ENCODE data around the gene POP7.
A peak's percentile ranks its signal among the peaks of the same experiment; 100 is the strongest.

Gene POP7

GRCh38 chr7:100679129-100679926, 26.6 kb upstream of the POP7 start:
- DNase-seq = no peak

- DNase-seq = peak in 1 of 2 donors; percentile 34
These were observed 25.9 kb upstream of the POP7 start for GRCh38 chr7:100679927-100680575.

GRCh38 chr7:100680576-100681271, 25.2 kb upstream of the POP7 start:
- no peak for DNase-seq

GRCh38 chr7:100681491-100682227, 24.3 kb upstream of the POP7 start:
- DNase-seq = no peak

GRCh38 chr7:100682228-100682741, 23.6 kb upstream of the POP7 start:
- no peak for DNase-seq

- no peak for DNase-seq
These were observed 22.8 kb upstream of the POP7 start for GRCh38 chr7:100682991-100683658.

GRCh38 chr7:100683659-100684533, 22.0 kb upstream of the POP7 start:
- no peak for DNase-seq

- no peak for DNase-seq
These were observed 21.3 kb upstream of the POP7 start for GRCh38 chr7:100684534-100685042.

GRCh38 chr7:100685049-100685605, 20.8 kb upstream of the POP7 start:
- no peak for DNase-seq

- no peak for DNase-seq
These were observed 20.2 kb upstream of the POP7 start for GRCh38 chr7:100685631-100686145.

GRCh38 chr7:100686201-100686821, 19.6 kb upstream of the POP7 start:
- DNase-seq = no peak

- DNase-seq = no peak
These were observed 19.1 kb upstream of the POP7 start for GRCh38 chr7:100686822-100687211.

GRCh38 chr7:100687261-100687660, 18.7 kb upstream of the POP7 start:
- DNase-seq = no peak

- no peak for DNase-seq
These were observed 18.1 kb upstream of the POP7 start for GRCh38 chr7:100687751-100688300.

- no peak for DNase-seq
These were observed 17.5 kb upstream of the POP7 start for GRCh38 chr7:100688326-100688860.

- no peak for DNase-seq
These were observed 16.4 kb upstream of the POP7 start for GRCh38 chr7:100689230-100690135.

- DNase-seq = peak; percentile 81 to 85
These were observed 14.0 kb upstream of the POP7 start for GRCh38 chr7:100691676-100692577.

Measured in CD4-positive, alpha-beta T cell treated with Interleukin-4 for 1 hour (primary cell).